H1 (cell line): ENCODE data around the gene NUB1. TPM values are rescaled to one million over a fixed set of nuclear protein-coding genes. Genes with fewer than 3 reads are reported as not detected.

Experiments
- CTCF ChIA-PET: fragments of 300-600 bp; sonication (Branson Sonifier 250); formaldehyde crosslinking; loops from one replicate; lab custom pipeline; 2021; ENCODE audit not compliant: partially characterized antibody; lab: Charles Lee
- POLR2A ChIA-PET: fragments of 300-600 bp; sonication (Branson Sonifier 250); formaldehyde crosslinking; loops from one replicate; lab custom pipeline; 2021; ENCODE audit warnings: inconsistent platforms; ENCODE audit not compliant: partially characterized antibody; lab: Charles Lee
- DNase-seq, 2 experiments: peaks; one replicate each; pipeline versions ENCODE4 v3.0.0 to v3.0.0-alpha.2; 2010 to 2022; ENCODE audit warnings: low spot score in 2 of 2, low read depth in 1 of 2, mixed read lengths in 1 of 2
- FAIRE-seq: peaks from 2 replicates; lab custom pipeline; 2011; peaks lifted over from hg19 to GRCh38; lab: Jason Lieb, UNC
- H2AFZ ChIP-seq: 2 replicates; pipeline ENCODE4 v1.8.1; 2012; ENCODE audit warnings: low read length, inconsistent platforms
- H2AK5ac ChIP-seq: 2 replicates; pipeline ENCODE4 v1.6.1; 2013; ENCODE audit warnings: low read depth, low read length
- H2BK120ac ChIP-seq: replicated peaks from 2 replicates; pipeline ENCODE3; 2013; ENCODE audit warnings: low read depth, low read length, inconsistent platforms
- H2BK12ac ChIP-seq: 2 replicates; pipeline ENCODE4 v1.6.1; 2013; ENCODE audit warnings: low read depth, low read length
- H2BK15ac ChIP-seq: 2 replicates; pipeline ENCODE4 v1.6.1; 2013; ENCODE audit warnings: low read length
- H2BK20ac ChIP-seq: 2 replicates; pipeline ENCODE4 v1.6.1; 2013; ENCODE audit warnings: low read length
- H2BK5ac ChIP-seq: 2 replicates; pipeline ENCODE4 v1.6.1; 2013; ENCODE audit warnings: low read depth, low read length
- H3K14ac ChIP-seq: 2 replicates; pipeline ENCODE4 v1.6.1; 2013; ENCODE audit warnings: inconsistent platforms; ENCODE audit not compliant: insufficient read length
- H3K18ac ChIP-seq: 2 replicates; pipeline ENCODE4 v1.6.1; 2013; ENCODE audit warnings: low read length; ENCODE audit errors: extremely low read depth
- H3K23ac ChIP-seq: 2 replicates; pipeline ENCODE4 v1.6.1; 2013; ENCODE audit warnings: inconsistent platforms; ENCODE audit not compliant: insufficient read length
- H3K23me2 ChIP-seq: 2 replicates; pipeline ENCODE4 v1.6.1; 2013; ENCODE audit warnings: low read depth, low read length
- H3K27ac ChIP-seq: 2 replicates; pipeline ENCODE4 v1.6.1; 2011; ENCODE audit warnings: low read depth, low read length, inconsistent platforms
- H3K27me3 ChIP-seq, 4 experiments: replicated peaks in 1 of 4; 1 replicate in 1 of 4; 2 replicates in 3 of 4; pipeline versions ENCODE4 v1.6.1 to v1.8.1; 2011 to 2013; ENCODE audit warnings: low read length in 3 of 4, mild to moderate bottlenecking in 3 of 4, inconsistent platforms in 2 of 4, mixed read lengths in 2 of 4, moderate library complexity in 1 of 4; ENCODE audit not compliant: control insufficient read depth in 3 of 4, insufficient read depth in 3 of 4; ENCODE audit errors: extremely low read depth in 1 of 4
- H3K36me3 ChIP-seq, 4 experiments: 2 replicates each; pipeline versions ENCODE4 v1.6.1 to v1.8.1; 2011 to 2013; ENCODE audit warnings: mild to moderate bottlenecking in 4 of 4, low read length in 3 of 4, moderate library complexity in 2 of 4, control low read depth in 1 of 4, inconsistent platforms in 1 of 4; ENCODE audit not compliant: insufficient read depth in 4 of 4, control insufficient read depth in 2 of 4
- H3K4ac ChIP-seq: replicated peaks from 2 replicates; pipeline ENCODE3; 2013; ENCODE audit warnings: low read length, low read depth, mixed read lengths, inconsistent platforms; ENCODE audit not compliant: insufficient read length
- H3K4me1 ChIP-seq, 4 experiments: replicated peaks in 1 of 4; 1 replicate in 1 of 4; 2 replicates in 3 of 4; pipeline versions ENCODE4 v1.6.1 to v1.8.1; 2011 to 2013; ENCODE audit warnings: low read length in 3 of 4, inconsistent platforms in 2 of 4, mixed read lengths in 1 of 4; ENCODE audit not compliant: insufficient read depth in 4 of 4, control insufficient read depth in 3 of 4
- H3K4me2 ChIP-seq, 2 experiments: 2 replicates each; pipeline versions ENCODE4 v1.6.1 to v1.8.1; 2011 to 2013; ENCODE audit warnings: low read depth in 2 of 2, low read length in 2 of 2, control low read depth in 1 of 2, inconsistent platforms in 1 of 2, mild to moderate bottlenecking in 1 of 2; ENCODE audit not compliant: insufficient read depth in 1 of 2
- H3K4me3 ChIP-seq, 4 experiments: fragments of 200-600, 300-600 bp in 1 of 4; sonication (generic), shearing (Covaris generic), sonication (Bioruptor Twin) in 1 of 4; 2 replicates each; pipeline versions ENCODE4 v1.5.1 to v1.8.1; 2011 to 2016; ENCODE audit warnings: low read length in 4 of 4, low read depth in 3 of 4, control low read depth in 2 of 4, inconsistent platforms in 2 of 4, mild to moderate bottlenecking in 2 of 4, mixed read lengths in 1 of 4, moderate library complexity in 1 of 4; ENCODE audit not compliant: insufficient read depth in 2 of 4; ENCODE audit errors: extremely low read depth in 1 of 4
- H3K56ac ChIP-seq: replicated peaks from 2 replicates; pipeline ENCODE3; 2013; ENCODE audit warnings: low read depth, mild to moderate bottlenecking, mixed read lengths, low read length, inconsistent platforms; ENCODE audit not compliant: insufficient read length
- H3K79me1 ChIP-seq: 2 replicates; pipeline ENCODE4 v1.6.1; 2013; ENCODE audit warnings: low read depth, low read length, control low read depth
- H3K79me2 ChIP-seq, 2 experiments: 2 replicates each; pipeline versions ENCODE4 v1.6.1 to v1.8.1; 2012 to 2013; ENCODE audit warnings: low read length in 2 of 2, mild to moderate bottlenecking in 2 of 2, inconsistent platforms in 1 of 2; ENCODE audit not compliant: insufficient read depth in 2 of 2, control insufficient read depth in 1 of 2
- H3K9ac ChIP-seq, 4 experiments: replicated peaks in 1 of 4; 1 replicate in 1 of 4; 2 replicates in 3 of 4; pipeline versions ENCODE4 v1.6.1 to v1.8.1; 2011 to 2013; ENCODE audit warnings: low read depth in 3 of 4, low read length in 3 of 4, control low read depth in 2 of 4, mild to moderate bottlenecking in 2 of 4, moderate library complexity in 2 of 4, inconsistent platforms in 1 of 4; ENCODE audit errors: extremely low read depth in 1 of 4
- H3K9me3 ChIP-seq, 2 experiments: 2 replicates each; pipeline versions ENCODE4 v1.6.1 to v1.8.1; 2012 to 2013; ENCODE audit warnings: mild to moderate bottlenecking in 2 of 2, moderate library complexity in 2 of 2, control low read depth in 1 of 2, inconsistent platforms in 1 of 2, low read depth in 1 of 2, low read length in 1 of 2, mixed read lengths in 1 of 2; ENCODE audit not compliant: insufficient read depth in 2 of 2
- H4K20me1 ChIP-seq, 2 experiments: replicated peaks in 1 of 2; 2 replicates each; pipeline versions ENCODE3 to v1.8.1; 2011 to 2013; ENCODE audit warnings: inconsistent platforms in 2 of 2, low read length in 2 of 2, mild to moderate bottlenecking in 1 of 2; ENCODE audit not compliant: insufficient read depth in 2 of 2, control insufficient read depth in 1 of 2
- H4K5ac ChIP-seq: 2 replicates; pipeline ENCODE4 v1.6.1; 2013; ENCODE audit warnings: low read length, low read depth, mixed read lengths, inconsistent platforms; ENCODE audit not compliant: insufficient read length
- H4K8ac ChIP-seq: 2 replicates; pipeline ENCODE4 v1.8.0; 2013; ENCODE audit warnings: mild to moderate bottlenecking, moderate library complexity, low read length, inconsistent platforms; ENCODE audit not compliant: insufficient read depth; ENCODE audit errors: extremely low read depth
- H4K91ac ChIP-seq: replicated peaks from 2 replicates; pipeline ENCODE3; 2013; ENCODE audit warnings: low read length, mixed read lengths, inconsistent platforms; ENCODE audit not compliant: insufficient read length
- CEBPB ChIP-seq: IDR thresholded peaks from 2 replicates; pipeline ENCODE4 v1.6.1; 2012; ENCODE audit warnings: low read depth, low read length
- EP300 ChIP-seq, 2 experiments: IDR thresholded peaks; 1 replicate in 1 of 2; 2 replicates in 1 of 2; pipeline ENCODE4 v1.6.1; 2011 to 2012; ENCODE audit warnings: low read depth in 2 of 2, low read length in 2 of 2, mild to moderate bottlenecking in 2 of 2, borderline replicate concordance in 1 of 2, inconsistent platforms in 1 of 2, moderate library complexity in 1 of 2
- NRF1 ChIP-seq: IDR thresholded peaks from 2 replicates; pipeline ENCODE4 v1.6.1; 2011; ENCODE audit warnings: mild to moderate bottlenecking, low read depth, low read length, improper control_type of control experiment
- PHF8 ChIP-seq: fragments of 200-600 bp; sonication (generic); conservative IDR thresholded peaks from 2 replicates; pipeline ENCODE4 v1.7.1; 2012; ENCODE audit warnings: low read depth, mild to moderate bottlenecking, inconsistent platforms, low read length, moderate library complexity
- POLR2A ChIP-seq, 2 experiments: IDR thresholded peaks; 1 replicate in 1 of 2; 2 replicates in 1 of 2; pipeline ENCODE4 v1.6.1; 2011; ENCODE audit warnings: low read depth in 2 of 2, low read length in 2 of 2, mild to moderate bottlenecking in 2 of 2; ENCODE audit errors: control extremely low read depth in 1 of 2
- RNF2 ChIP-seq: fragments of 200-900, 300-1000 bp; sonication (generic); IDR thresholded peaks from 2 replicates; pipeline ENCODE4 v1.7.1; 2016; ENCODE audit warnings: borderline replicate concordance, low read depth, mild to moderate bottlenecking, antibody characterized with exemption, low read length; ENCODE audit not compliant: poor library complexity, severe bottlenecking; ENCODE audit errors: missing control alignments
- SAP30 ChIP-seq: fragments of 300-600 bp; sonication (generic); IDR thresholded peaks from 2 replicates; pipeline ENCODE4 v1.7.1; 2012; ENCODE audit warnings: low read length, moderate library complexity, mild to moderate bottlenecking, inconsistent platforms; ENCODE audit not compliant: insufficient read depth, insufficient replicate concordance
- SP2 ChIP-seq: IDR thresholded peaks from 2 replicates; pipeline ENCODE4 v1.6.1; 2012; ENCODE audit warnings: mild to moderate bottlenecking, low read length, inconsistent platforms
- WGBS, 2 experiments: shearing (Covaris generic) in 1 of 2; methylation state at CpG; one replicate each; pipeline versions ENCODE4 v1.1.6 to v1.1.7; 2013 to 2015; ENCODE audit warnings: low lambda C conversion rate in 2 of 2, mixed read lengths in 2 of 2, inconsistent platforms in 1 of 2, low coverage in 1 of 2, missing lambda C conversion rate in 1 of 2; ENCODE audit not compliant: insufficient replicate concordance in 2 of 2, insufficient coverage in 1 of 2, insufficient read length in 1 of 2; ENCODE audit errors: extremely low coverage in 1 of 2, missing lambda C conversion rate in 1 of 2; 5-methylcytosine and 5-hydroxymethylcytosine counted together
- polyA plus RNA-seq, 7 experiments: library from polyadenylated mRNA; depleted of rRNA in 3 of 7; stranded (reverse) in 5 of 7; unstranded in 2 of 7; fragments of >200 nt in 5 of 7; fragments of 200-250 nt in 2 of 7; gene quantifications; 1 replicate in 5 of 7; 2 replicates in 1 of 7; 4 replicates in 1 of 7; pipeline versions ENCODE4 v1.2.1 to v1.2.3, GENCODE V29; 2011 to 2013; ENCODE audit warnings: missing spikeins in 2 of 7, mixed read lengths in 2 of 7
- total RNA-seq: library from RNA; stranded (reverse); fragmentation: NEBNext Ultra II Directional; extraction: Animal tissue kit (Norgen Biotek cat#: 25700); gene quantifications from 2 replicates; pipeline ENCODE4 v1.2.1, GENCODE V29; 2021
- TF ChIP-seq, protein P1 (sequence below): IDR thresholded peaks from 2 replicates; pipeline ENCODE4 v1.6.1; 2012; ENCODE audit warnings: inconsistent platforms
- TF ChIP-seq, protein P2 (sequence below), 3 experiments: IDR thresholded peaks; 1 replicate in 2 of 3; 2 replicates in 1 of 3; pipeline versions ENCODE4 v1.5.1 to v1.6.1; 2011; ENCODE audit warnings: low read length in 3 of 3, mild to moderate bottlenecking in 3 of 3, inconsistent platforms in 2 of 3, low read depth in 1 of 3, moderate library complexity in 1 of 3; ENCODE audit not compliant: insufficient read depth in 1 of 3; ENCODE audit errors: control extremely low read depth in 1 of 3

The NUB1 gene
- total and polyA plus RNA-seq, 2 of the 8 experiments (the other 6 are each of a cell fraction or from before 2014, with no cell fraction given), result 22.1 to 43.5 TPM

DNA sequence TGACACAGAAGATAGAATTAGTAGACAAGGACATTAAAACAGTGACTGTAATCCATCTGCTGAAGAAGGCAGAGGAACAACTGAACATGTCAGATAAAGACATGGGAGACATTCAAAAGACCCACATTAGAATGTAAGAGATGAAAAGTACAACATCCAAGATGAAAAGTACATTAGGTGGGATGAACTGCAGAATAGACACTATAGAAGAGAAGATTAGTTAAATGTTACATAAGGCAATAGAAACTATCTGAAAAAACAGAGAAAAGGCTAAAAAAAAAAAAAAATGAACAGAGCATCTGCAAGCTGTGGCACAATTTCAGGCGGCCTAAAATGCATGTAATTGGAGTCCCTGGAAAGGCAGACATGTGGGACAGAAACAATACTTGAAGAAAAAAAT lies 21.6 kb downstream of the NUB1 start:
- H3K56ac ChIP-seq, result no peak overlapping the region
- H2BK5ac ChIP-seq, result no peak overlapping the region
- no peak overlapping the region for H2BK20ac ChIP-seq
- H3K27me3 ChIP-seq, result no peaks in the 10 kb centered on the region
- H2BK120ac ChIP-seq, result no peak overlapping the region
- no peak overlapping the region for H4K5ac ChIP-seq
- no peaks in the 10 kb centered on the region for H3K4me1 ChIP-seq
- H3K9ac ChIP-seq, result no peak overlapping the region
- no peaks in the 10 kb centered on the region for H3K79me2 ChIP-seq
- H3K36me3 ChIP-seq, result peaks cover 0 to 8% (median 3%) of the 10 kb centered on the region in 4 experiments; a peak in 2 of 8 replicates
- no peak overlapping the region for H3K4me3 ChIP-seq
- no peak overlapping the region for H3K23ac ChIP-seq
- no peak overlapping the region for H2BK12ac ChIP-seq
- no peaks in the 10 kb centered on the region for H4K20me1 ChIP-seq
- no peak for FAIRE-seq
- no peak overlapping the region for H3K18ac ChIP-seq
- TF ChIP-seq PHF8 (no peak), RNF2 (no peak), EP300 (IDR thresholded peaks at IDR 0.05; ENCODE audit: borderline replicate concordance in 1 of 2, low read depth in 2 of 2, low read length in 2 of 2) (no peak), CEBPB (no peak), SAP30 (no peak), NRF1 (no peak), SP2 (no peak), POLR2A (IDR thresholded peaks at IDR 0.05; ENCODE audit: control extremely low read depth in 1 of 2, low read depth in 2 of 2, low read length in 2 of 2) (no peak)
- TF ChIP-seq, protein P1, sequence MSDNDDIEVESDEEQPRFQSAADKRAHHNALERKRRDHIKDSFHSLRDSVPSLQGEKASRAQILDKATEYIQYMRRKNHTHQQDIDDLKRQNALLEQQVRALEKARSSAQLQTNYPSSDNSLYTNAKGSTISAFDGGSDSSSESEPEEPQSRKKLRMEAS, result no peak
- TF ChIP-seq, protein P2, sequence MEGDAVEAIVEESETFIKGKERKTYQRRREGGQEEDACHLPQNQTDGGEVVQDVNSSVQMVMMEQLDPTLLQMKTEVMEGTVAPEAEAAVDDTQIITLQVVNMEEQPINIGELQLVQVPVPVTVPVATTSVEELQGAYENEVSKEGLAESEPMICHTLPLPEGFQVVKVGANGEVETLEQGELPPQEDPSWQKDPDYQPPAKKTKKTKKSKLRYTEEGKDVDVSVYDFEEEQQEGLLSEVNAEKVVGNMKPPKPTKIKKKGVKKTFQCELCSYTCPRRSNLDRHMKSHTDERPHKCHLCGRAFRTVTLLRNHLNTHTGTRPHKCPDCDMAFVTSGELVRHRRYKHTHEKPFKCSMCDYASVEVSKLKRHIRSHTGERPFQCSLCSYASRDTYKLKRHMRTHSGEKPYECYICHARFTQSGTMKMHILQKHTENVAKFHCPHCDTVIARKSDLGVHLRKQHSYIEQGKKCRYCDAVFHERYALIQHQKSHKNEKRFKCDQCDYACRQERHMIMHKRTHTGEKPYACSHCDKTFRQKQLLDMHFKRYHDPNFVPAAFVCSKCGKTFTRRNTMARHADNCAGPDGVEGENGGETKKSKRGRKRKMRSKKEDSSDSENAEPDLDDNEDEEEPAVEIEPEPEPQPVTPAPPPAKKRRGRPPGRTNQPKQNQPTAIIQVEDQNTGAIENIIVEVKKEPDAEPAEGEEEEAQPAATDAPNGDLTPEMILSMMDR (IDR thresholded peaks at IDR 0.05; ENCODE audit: control extremely low read depth in 1 of 3, insufficient read depth in 1 of 3, low read depth in 1 of 3, low read length in 3 of 3), result no peak
- H3K9me3 ChIP-seq, result no peaks in the 10 kb centered on the region
- DNase-seq, result no peak
- H2BK15ac ChIP-seq, result no peak overlapping the region
- 94% methylated on average over 1 of the region's 1 CpG; no CpG with 5 or more reads in 1 of the 2 experiments for WGBS, 2 experiments
- H3K23me2 ChIP-seq, result no peaks in the 10 kb centered on the region
- H3K4me2 ChIP-seq, result no peak overlapping the region
- no peaks in the 10 kb centered on the region for H3K79me1 ChIP-seq
- H4K8ac ChIP-seq, result no peak overlapping the region
- no peak overlapping the region for H3K27ac ChIP-seq
- H3K4ac ChIP-seq, result no peak overlapping the region
- no peak overlapping the region for H2AFZ ChIP-seq
- ChIA-PET CTCF (interaction anchor here (0.5 to 3.5 kb wide), 6 partner anchors 10 to 488 kb away, joined by 3 to 26 read pairs (median 4); no protein-coding TSS in a partner anchor), POLR2A (interaction anchor here (1.4 kb wide), 1 partner anchor 9 kb away, joined by 3 read pairs; no protein-coding TSS in a partner anchor)
- H2AK5ac ChIP-seq, result no peak overlapping the region
- no peak overlapping the region for H4K91ac ChIP-seq
- no peak overlapping the region for H3K14ac ChIP-seq
